Measurements from ENCODE around the gene SV2C.
"Not testable (repeated sequence)": the region's sequence is repeated elsewhere in the genome, so short reads cannot be mapped to it uniquely, and the experiment has no call there.

SV2C gene

DNA sequence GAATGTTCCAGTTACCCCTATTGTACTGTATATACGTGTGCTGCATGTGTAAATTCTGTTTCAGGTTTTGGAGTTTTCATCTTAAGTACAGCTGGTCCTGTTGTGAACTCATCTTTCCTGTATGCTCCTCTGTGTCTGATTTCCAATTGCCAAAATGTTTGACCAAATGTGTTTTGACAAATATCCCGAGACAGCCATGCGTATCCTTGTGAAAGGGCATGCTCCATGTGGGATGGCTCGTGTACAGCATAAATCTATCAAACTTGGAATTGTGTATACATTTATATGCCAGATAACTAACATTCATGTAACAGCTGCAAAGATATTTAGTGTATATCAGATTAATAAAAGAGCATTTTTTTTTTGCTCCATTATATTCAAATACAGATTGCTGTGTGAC lies 250.4 kb downstream of the SV2C start:
- Histone ChIP-seq H3K27me3 (ENCODE audit: control insufficient read depth, insufficient read depth, low read length) (no peaks in the 10 kb centered on the region), H3K9me3 (ENCODE audit: control insufficient read depth, low read length) (no peaks in the 10 kb centered on the region), H3K36me3 (ENCODE audit: control insufficient read depth, insufficient read depth, low read length) (no peaks in the 10 kb centered on the region), H3K9ac (no peak overlapping the region), H3K4me1 (peaks cover 16% of the 10 kb centered on the region), H3K79me2 (no peaks in the 10 kb centered on the region), H3K4me2 (ENCODE audit: low read length) (no peak overlapping the region), H3K4me3 (ENCODE audit: low read depth, low read length) (no peak overlapping the region), H3K27ac (no peak overlapping the region), H2AFZ (no peak overlapping the region)
- TF ChIP-seq, protein P1, sequence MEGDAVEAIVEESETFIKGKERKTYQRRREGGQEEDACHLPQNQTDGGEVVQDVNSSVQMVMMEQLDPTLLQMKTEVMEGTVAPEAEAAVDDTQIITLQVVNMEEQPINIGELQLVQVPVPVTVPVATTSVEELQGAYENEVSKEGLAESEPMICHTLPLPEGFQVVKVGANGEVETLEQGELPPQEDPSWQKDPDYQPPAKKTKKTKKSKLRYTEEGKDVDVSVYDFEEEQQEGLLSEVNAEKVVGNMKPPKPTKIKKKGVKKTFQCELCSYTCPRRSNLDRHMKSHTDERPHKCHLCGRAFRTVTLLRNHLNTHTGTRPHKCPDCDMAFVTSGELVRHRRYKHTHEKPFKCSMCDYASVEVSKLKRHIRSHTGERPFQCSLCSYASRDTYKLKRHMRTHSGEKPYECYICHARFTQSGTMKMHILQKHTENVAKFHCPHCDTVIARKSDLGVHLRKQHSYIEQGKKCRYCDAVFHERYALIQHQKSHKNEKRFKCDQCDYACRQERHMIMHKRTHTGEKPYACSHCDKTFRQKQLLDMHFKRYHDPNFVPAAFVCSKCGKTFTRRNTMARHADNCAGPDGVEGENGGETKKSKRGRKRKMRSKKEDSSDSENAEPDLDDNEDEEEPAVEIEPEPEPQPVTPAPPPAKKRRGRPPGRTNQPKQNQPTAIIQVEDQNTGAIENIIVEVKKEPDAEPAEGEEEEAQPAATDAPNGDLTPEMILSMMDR (IDR thresholded peaks at IDR 0.05), result no peak

DNA sequence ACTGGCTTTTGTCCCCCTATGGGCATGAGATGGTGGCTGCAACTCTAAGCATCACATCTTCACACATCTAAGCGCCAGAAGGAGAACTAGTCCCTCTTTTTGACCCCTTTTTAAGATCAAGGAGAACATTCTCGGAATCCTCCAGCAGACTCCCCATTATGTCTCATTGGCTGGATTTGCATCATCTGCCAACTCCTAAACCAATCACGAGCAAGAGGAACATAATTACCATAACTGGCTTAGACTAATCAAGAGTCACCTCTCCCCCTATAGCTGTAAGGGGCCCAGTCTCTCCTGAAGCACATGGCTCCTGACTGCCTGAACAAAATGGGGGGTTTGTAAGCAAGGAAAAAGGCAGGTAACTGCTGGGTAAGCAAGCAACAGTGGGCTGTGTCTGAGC lies 251.4 kb downstream of the SV2C start:
- Histone ChIP-seq H2AFZ (no peak overlapping the region), H3K36me3 (ENCODE audit: control insufficient read depth, insufficient read depth, low read length) (no peaks in the 10 kb centered on the region), H3K4me1 (peaks cover 16% of the 10 kb centered on the region), H3K79me2 (no peaks in the 10 kb centered on the region), H3K4me2 (ENCODE audit: low read length) (no peak overlapping the region), H3K27me3 (ENCODE audit: control insufficient read depth, insufficient read depth, low read length) (no peaks in the 10 kb centered on the region), H3K4me3 (ENCODE audit: low read depth, low read length) (no peak overlapping the region), H3K9me3 (ENCODE audit: control insufficient read depth, low read length) (no peaks in the 10 kb centered on the region), H3K9ac (no peak overlapping the region), H3K27ac (no peak overlapping the region)
- TF ChIP-seq, protein P1 (IDR thresholded peaks at IDR 0.05), result no peak

DNA sequence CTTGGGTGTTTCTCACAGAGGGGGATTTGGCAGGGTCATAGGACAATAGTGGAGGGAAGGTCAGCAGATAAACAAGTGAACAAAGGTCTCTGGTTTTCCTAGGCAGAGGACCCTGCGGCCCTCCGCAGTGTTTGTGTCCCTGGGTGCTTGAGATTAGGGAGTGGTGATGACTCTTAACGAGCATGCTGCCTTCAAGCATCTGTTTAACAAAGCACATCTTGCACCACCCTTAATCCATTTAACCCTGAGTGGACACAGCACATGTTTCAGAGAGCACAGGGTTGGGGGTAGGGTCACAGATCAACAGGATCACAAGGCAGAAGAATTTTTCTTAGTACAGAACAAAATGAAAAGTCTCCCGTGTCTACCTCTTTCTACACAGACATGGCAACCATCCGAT lies 252.3 kb downstream of the SV2C start:
- H3K27ac ChIP-seq; H3K79me2 ChIP-seq; H3K9ac ChIP-seq; H3K4me2 ChIP-seq (ENCODE audit: low read length); H3K36me3 ChIP-seq (ENCODE audit: control insufficient read depth, insufficient read depth, low read length); H3K4me3 ChIP-seq (ENCODE audit: low read depth, low read length); H2AFZ ChIP-seq; H3K27me3 ChIP-seq (ENCODE audit: control insufficient read depth, insufficient read depth, low read length); H3K9me3 ChIP-seq (ENCODE audit: control insufficient read depth, low read length): not testable (repeated sequence)
- peaks cover 16% of the 10 kb centered on the region for H3K4me1 ChIP-seq

DNA sequence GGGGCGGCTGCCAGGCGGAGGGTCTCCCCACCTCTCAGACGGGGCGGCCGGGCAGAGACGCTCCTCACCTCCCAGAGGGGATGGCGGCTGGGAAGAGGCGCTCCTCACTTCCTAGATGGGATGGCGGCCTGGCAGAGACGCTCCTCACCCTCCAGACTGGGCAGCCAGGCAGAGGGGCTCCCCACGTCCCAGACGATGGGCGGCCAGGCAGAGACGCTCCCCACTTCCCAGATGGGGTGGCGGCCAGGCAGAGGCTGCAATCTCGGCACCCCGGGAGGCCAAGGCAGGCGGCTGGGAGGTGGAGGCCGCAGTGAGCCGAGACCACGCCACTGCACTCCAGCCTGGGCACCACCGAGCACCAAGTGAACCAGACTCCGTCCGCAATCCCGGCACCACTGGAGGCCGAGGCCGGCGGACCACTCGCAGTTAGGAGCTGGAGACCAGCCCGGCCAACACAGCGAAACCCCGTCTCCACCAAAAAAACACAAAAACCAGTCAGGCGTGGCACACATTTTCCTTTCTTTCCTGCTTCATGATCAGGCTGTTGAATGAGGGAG lies 253.1 kb downstream of the SV2C start:
- not testable (repeated sequence) for H3K4me3 ChIP-seq (ENCODE audit: low read depth, low read length); H3K4me2 ChIP-seq (ENCODE audit: low read length); H3K27ac ChIP-seq; H2AFZ ChIP-seq; H3K79me2 ChIP-seq; H3K27me3 ChIP-seq (ENCODE audit: control insufficient read depth, insufficient read depth, low read length); H3K36me3 ChIP-seq (ENCODE audit: control insufficient read depth, insufficient read depth, low read length); H3K9ac ChIP-seq; H3K9me3 ChIP-seq (ENCODE audit: control insufficient read depth, low read length)
- peaks cover 12% of the 10 kb centered on the region for H3K4me1 ChIP-seq

DNA sequence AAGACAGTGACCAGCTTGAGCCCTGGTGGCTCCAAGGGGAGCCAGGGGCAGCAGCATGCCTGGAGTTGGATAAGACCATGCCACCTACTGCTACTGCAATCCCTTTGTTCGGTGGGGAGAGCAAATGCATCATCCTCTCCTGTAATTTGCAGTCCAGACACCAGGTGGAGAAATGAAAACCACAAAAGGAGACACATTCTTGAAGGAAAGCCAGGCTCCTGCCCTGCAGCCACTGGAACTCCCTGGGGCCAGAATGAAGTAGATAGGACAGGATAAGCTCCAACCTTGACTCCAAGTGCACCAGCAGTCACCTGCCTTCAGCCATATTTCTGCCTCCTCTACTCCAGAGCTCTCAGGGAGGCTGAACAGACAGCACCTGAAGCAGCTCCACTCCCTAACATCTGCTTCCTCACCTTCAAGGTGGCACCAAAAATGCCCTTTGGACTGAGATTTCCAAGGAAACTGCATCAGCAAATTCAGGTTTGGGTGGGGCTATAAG lies 254.8 kb downstream of the SV2C start:
- H3K27ac ChIP-seq, result peak overlapping the region; percentile 15
- no peak overlapping the region for H3K4me2 ChIP-seq (ENCODE audit: low read length)

More for the DNA sequence above, 254.8 kb downstream of the SV2C start:
- peak overlapping the region; percentile 83 for H2AFZ ChIP-seq
- H3K79me2 ChIP-seq, result no peaks in the 10 kb centered on the region
- TF ChIP-seq, protein P1 (IDR thresholded peaks at IDR 0.05), result peak; percentile 75
- H3K27me3 ChIP-seq (ENCODE audit: control insufficient read depth, insufficient read depth, low read length), result no peaks in the 10 kb centered on the region
- no peaks in the 10 kb centered on the region for H3K36me3 ChIP-seq (ENCODE audit: control insufficient read depth, insufficient read depth, low read length)
- no peak overlapping the region for H3K4me3 ChIP-seq (ENCODE audit: low read depth, low read length)
- peaks cover 13% of the 10 kb centered on the region for H3K4me1 ChIP-seq
- no peak overlapping the region for H3K9ac ChIP-seq
- H3K9me3 ChIP-seq (ENCODE audit: control insufficient read depth, low read length), result no peaks in the 10 kb centered on the region
